GM21381 (cell line): Measurements from ENCODE around the gene SLC35A1.
A peak's percentile ranks its signal among the peaks of the same experiment; 100 is the strongest.
"Not testable (repeated sequence)": the region's sequence is repeated elsewhere in the genome, so short reads cannot be mapped to it uniquely, and the experiment has no call there.

Experiments used
- ATAC-seq: cut with Tn5 transposase; IDR thresholded peaks from one replicate; pipeline ENCODE4 v1.9.1; 2021; ENCODE audit warnings: mild to moderate bottlenecking, moderate library complexity; ENCODE audit not compliant: unreplicated experiment

Gene SLC35A1

GRCh38 chr6:87472525-87473418 lies at the start of gene SLC35A1:
SLC35A1 (plus strand) TSS chr6:87472974; CDS start chr6:87473004, 30 bp downstream.
- peak; percentile 93 for ATAC-seq

- no peak for ATAC-seq
Measured at GRCh38 chr6:87426789-87427188, 46.0 kb upstream of the SLC35A1 start.

GRCh38 chr6:87430499-87430898 lies 42.3 kb upstream of the SLC35A1 start:
- ATAC-seq = no peak

- ATAC-seq = no peak
Measured at GRCh38 chr6:87431263-87431662, 41.5 kb upstream of the SLC35A1 start.

GRCh38 chr6:87436435-87436834 lies 36.3 kb upstream of the SLC35A1 start:
- ATAC-seq = no peak

- no peak for ATAC-seq
Measured at GRCh38 chr6:87441711-87442110, 31.1 kb upstream of the SLC35A1 start.

GRCh38 chr6:87444362-87444761 lies 28.4 kb upstream of the SLC35A1 start:
- no peak for ATAC-seq

GRCh38 chr6:87465051-87465450 lies 7.7 kb upstream of the SLC35A1 start:
- ATAC-seq = no peak

GRCh38 chr6:87473419-87473903 lies 687 bp downstream of the SLC35A1 start:
- ATAC-seq = peak; percentile 62

- ATAC-seq = no peak
Measured at GRCh38 chr6:87481931-87482330, 9.2 kb downstream of the SLC35A1 start.

GRCh38 chr6:87482366-87482765 lies 9.6 kb downstream of the SLC35A1 start:
- ATAC-seq = no peak

GRCh38 chr6:87483929-87484328 lies 11.2 kb downstream of the SLC35A1 start:
- ATAC-seq = no peak

- ATAC-seq = no peak
Measured at GRCh38 chr6:87484491-87484890, 11.7 kb downstream of the SLC35A1 start.

- ATAC-seq = no peak
Measured at GRCh38 chr6:87487555-87487954, 14.8 kb downstream of the SLC35A1 start.

- not testable (repeated sequence) for ATAC-seq
Measured at GRCh38 chr6:87489326-87489725, 16.6 kb downstream of the SLC35A1 start.

GRCh38 chr6:87494761-87495422 lies 22.1 kb downstream of the SLC35A1 start:
- ATAC-seq = peak; percentile 67

GRCh38 chr6:87498048-87498447 lies 25.3 kb downstream of the SLC35A1 start:
- ATAC-seq = no peak

GRCh38 chr6:87501809-87502572 lies 29.2 kb downstream of the SLC35A1 start:
- ATAC-seq = no peak

GRCh38 chr6:87504441-87504840 lies 31.7 kb downstream of the SLC35A1 start:
- no peak for ATAC-seq

GRCh38 chr6:87514831-87515230 lies 42.1 kb downstream of the SLC35A1 start:
- ATAC-seq = no peak

- no peak for ATAC-seq
Measured at GRCh38 chr6:87518453-87518852, 45.7 kb downstream of the SLC35A1 start.
